ENCODE data around the gene MUC5AC. TPM values are rescaled to one million over a fixed set of nuclear protein-coding genes. Genes with fewer than 3 reads are reported as not detected.

The MUC5AC gene
- total and polyA plus RNA-seq, 2 donors (not counting 1 experiment from before 2014, with no cell fraction given) = not detected

DNA sequence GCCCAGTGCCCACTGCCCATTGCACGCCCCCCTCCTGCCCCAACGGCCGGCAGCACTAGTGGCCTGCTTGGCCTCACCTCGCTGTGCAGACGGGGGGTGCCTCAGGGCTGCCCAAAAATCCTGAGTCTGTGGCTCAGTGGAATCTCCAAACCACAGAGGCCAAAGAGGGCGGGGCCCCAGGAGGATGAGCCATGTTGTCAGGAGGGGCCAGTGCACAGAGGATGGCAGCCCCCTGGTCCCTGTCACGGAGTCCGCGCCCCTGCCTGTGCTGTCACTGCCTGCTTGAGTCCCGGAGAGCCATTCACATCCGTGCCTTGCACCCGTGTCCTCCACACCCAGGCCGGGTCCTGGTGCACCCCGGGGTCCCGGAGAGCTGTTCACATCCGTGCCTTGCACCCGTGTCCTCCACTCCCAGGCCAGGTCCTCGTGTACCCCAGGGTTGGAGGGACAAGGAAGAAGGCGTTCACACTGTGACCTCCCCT, 36.4 kb upstream of the MUC5AC start:
- Histone ChIP-seq H3K27ac (ENCODE audit: insufficient read depth, low read length) (no peak overlapping the region), H3K4me2 (ENCODE audit: extremely low read depth, insufficient read depth, low read length) (no peak overlapping the region), H2AFZ (ENCODE audit: low read length) (no peak overlapping the region), H4K20me1 (ENCODE audit: control insufficient read depth, extremely low read depth, insufficient read depth, low read length) (no peaks in the 10 kb centered on the region), H3K79me2 (ENCODE audit: control insufficient read depth, insufficient read depth, low read length) (no peaks in the 10 kb centered on the region), H3K4me3 (replicated peaks in 1 of 4; ENCODE audit: control extremely low read depth in 1 of 4, insufficient read depth in 1 of 4, low read depth in 3 of 4, low read length in 4 of 4) (no peak overlapping the region), H3K9me3 (ENCODE audit: control insufficient read depth, insufficient read depth, low read depth, low read length) (no peaks in the 10 kb centered on the region), H3K36me3 (ENCODE audit: control insufficient read depth, insufficient read depth, low read length) (no peaks in the 10 kb centered on the region), H3K27me3 (ENCODE audit: control insufficient read depth, insufficient read depth, low read length) (no peaks in the 10 kb centered on the region), H3K4me1 (ENCODE audit: control insufficient read depth, extremely low read depth, insufficient read depth, low read length) (no peaks in the 10 kb centered on the region), H3K9ac (ENCODE audit: insufficient read depth, low read length) (no peak overlapping the region)
- TF ChIP-seq CTCF (conservative IDR thresholded peaks at IDR 0.05 in 1 of 2, IDR thresholded peaks at IDR 0.05 in 1 of 2; ENCODE audit: low read depth in 1 of 2, low read length in 2 of 2) = no peak
- no peak for TF ChIP-seq EZH2 (IDR thresholded peaks at IDR 0.05; ENCODE audit: low read length, missing control alignments)
- no peak for DNase-seq (ENCODE audit: low read depth in 2 of 2)

DNA sequence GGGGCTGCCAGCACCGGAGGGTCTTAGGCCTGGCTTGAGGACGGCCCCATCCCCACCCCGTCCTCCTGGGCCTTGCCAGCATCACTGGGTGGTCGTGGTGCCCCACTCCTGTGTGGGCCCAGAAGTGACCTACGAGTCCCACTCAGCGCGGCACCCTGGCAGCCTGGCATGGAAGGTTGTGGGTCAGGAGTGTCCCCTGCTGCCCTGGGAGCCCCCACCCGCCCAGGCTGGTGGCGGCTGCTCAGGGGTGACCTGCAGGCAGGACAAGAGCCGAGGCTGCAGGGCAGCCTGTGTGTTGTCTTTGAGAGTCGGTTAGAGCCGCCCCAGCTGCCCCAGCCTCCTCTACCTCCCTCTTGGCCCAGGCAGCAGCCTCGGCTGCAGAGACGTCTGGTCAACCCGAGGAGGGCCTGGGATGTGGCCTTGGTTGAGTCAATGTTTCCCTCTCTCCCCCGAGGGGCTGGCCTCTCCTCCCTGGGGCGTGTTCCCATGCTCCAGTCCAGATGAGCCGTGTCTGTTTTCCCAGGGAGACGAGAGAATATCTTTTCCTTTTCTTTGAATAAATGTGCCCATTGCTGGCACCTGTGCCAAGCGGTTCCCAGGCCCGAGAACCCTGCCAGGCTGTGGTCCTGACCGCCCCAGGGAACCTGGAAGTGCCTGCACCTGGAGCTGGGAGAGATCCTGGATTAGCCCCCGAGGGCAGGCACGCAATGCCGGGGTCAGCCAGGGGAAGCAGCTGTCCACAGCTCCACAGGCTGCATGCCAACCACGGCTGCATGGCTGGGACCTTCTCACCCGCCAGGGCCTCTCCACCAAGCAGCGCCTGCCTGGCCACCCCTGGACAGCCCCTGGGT, 35.7 kb upstream of the MUC5AC start:
- Histone ChIP-seq H3K79me2 (ENCODE audit: control insufficient read depth, insufficient read depth, low read length) (no peaks in the 10 kb centered on the region), H3K9me3 (ENCODE audit: control insufficient read depth, insufficient read depth, low read depth, low read length) (no peaks in the 10 kb centered on the region), H3K27me3 (ENCODE audit: control insufficient read depth, insufficient read depth, low read length) (no peaks in the 10 kb centered on the region), H3K4me1 (ENCODE audit: control insufficient read depth, extremely low read depth, insufficient read depth, low read length) (no peaks in the 10 kb centered on the region), H4K20me1 (ENCODE audit: control insufficient read depth, extremely low read depth, insufficient read depth, low read length) (no peaks in the 10 kb centered on the region), H3K27ac (ENCODE audit: insufficient read depth, low read length) (no peak overlapping the region), H3K36me3 (ENCODE audit: control insufficient read depth, insufficient read depth, low read length) (no peaks in the 10 kb centered on the region), H2AFZ (ENCODE audit: low read length) (no peak overlapping the region), H3K9ac (ENCODE audit: insufficient read depth, low read length) (no peak overlapping the region), H3K4me2 (ENCODE audit: extremely low read depth, insufficient read depth, low read length) (no peak overlapping the region), H3K4me3 (replicated peaks in 1 of 4; ENCODE audit: control extremely low read depth in 1 of 4, insufficient read depth in 1 of 4, low read depth in 3 of 4, low read length in 4 of 4) (no peak overlapping the region)
- no peak for DNase-seq (ENCODE audit: low read depth in 2 of 2)
- TF ChIP-seq EZH2 (IDR thresholded peaks at IDR 0.05; ENCODE audit: low read length, missing control alignments) = no peak
- no peak for TF ChIP-seq CTCF (conservative IDR thresholded peaks at IDR 0.05 in 1 of 2, IDR thresholded peaks at IDR 0.05 in 1 of 2; ENCODE audit: low read depth in 1 of 2, low read length in 2 of 2)

GRCh38 chr11:1122664-1123002, 35.1 kb upstream of the MUC5AC start:
- no peaks in the 10 kb centered on the region for H4K20me1 ChIP-seq (ENCODE audit: control insufficient read depth, extremely low read depth, insufficient read depth, low read length)
- H3K4me3 ChIP-seq (replicated peaks in 1 of 4; ENCODE audit: control extremely low read depth in 1 of 4, insufficient read depth in 1 of 4, low read depth in 3 of 4, low read length in 4 of 4) = no peak overlapping the region
- no peak overlapping the region for H2AFZ ChIP-seq (ENCODE audit: low read length)
- no peaks in the 10 kb centered on the region for H3K9me3 ChIP-seq (ENCODE audit: control insufficient read depth, insufficient read depth, low read depth, low read length)
- H3K9ac ChIP-seq (ENCODE audit: insufficient read depth, low read length) = no peak overlapping the region
- H3K4me2 ChIP-seq (ENCODE audit: extremely low read depth, insufficient read depth, low read length) = no peak overlapping the region
- no peaks in the 10 kb centered on the region for H3K27me3 ChIP-seq (ENCODE audit: control insufficient read depth, insufficient read depth, low read length)
- H3K79me2 ChIP-seq (ENCODE audit: control insufficient read depth, insufficient read depth, low read length) = no peaks in the 10 kb centered on the region
- no peak overlapping the region for H3K27ac ChIP-seq (ENCODE audit: insufficient read depth, low read length)
- no peak for TF ChIP-seq EZH2 (IDR thresholded peaks at IDR 0.05; ENCODE audit: low read length, missing control alignments)
- no peaks in the 10 kb centered on the region for H3K36me3 ChIP-seq (ENCODE audit: control insufficient read depth, insufficient read depth, low read length)
- no peaks in the 10 kb centered on the region for H3K4me1 ChIP-seq (ENCODE audit: control insufficient read depth, extremely low read depth, insufficient read depth, low read length)
- no peak for DNase-seq (ENCODE audit: low read depth in 2 of 2)
